Fibroblast of skin of right biceps (primary cell): ENCODE measurements around the gene CGB7.

Experiments used
- DNase-seq: peaks from one replicate; pipeline ENCODE4 v3.0.0-alpha.2; 2013

Gene CGB7

GRCh38 chr19:49014870-49015255, 42.7 kb downstream of the CGB7 start:
- no peak for DNase-seq

GRCh38 chr19:49014123-49014869, 43.3 kb downstream of the CGB7 start:
- DNase-seq, result no peak

- no peak for DNase-seq
Observed at GRCh38 chr19:49011194-49011593, 46.4 kb downstream of the CGB7 start.

DNA sequence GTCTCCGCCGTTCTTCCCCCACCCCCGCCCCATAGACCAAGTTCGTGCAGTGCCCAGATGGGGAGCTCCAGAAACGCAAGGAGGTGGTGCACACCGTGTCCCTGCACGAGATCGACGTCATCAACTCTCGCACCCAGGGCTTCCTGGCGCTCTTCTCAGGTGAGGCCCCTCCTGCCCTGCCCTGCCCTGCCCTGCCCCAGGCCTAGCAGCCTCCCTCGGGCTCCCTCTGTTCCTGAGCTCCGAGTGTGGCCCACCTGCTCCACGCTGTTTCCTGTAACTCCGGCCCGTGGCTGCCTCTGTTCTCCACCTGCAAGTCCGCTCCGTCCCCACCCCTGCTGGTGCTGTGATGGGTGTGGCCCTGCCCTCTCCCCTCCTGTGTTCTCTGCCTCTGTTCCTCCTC, 47.1 kb downstream of the CGB7 start:
- DNase-seq, result no peak

GRCh38 chr19:49009828-49010227, 47.7 kb downstream of the CGB7 start:
- no peak for DNase-seq

DNA sequence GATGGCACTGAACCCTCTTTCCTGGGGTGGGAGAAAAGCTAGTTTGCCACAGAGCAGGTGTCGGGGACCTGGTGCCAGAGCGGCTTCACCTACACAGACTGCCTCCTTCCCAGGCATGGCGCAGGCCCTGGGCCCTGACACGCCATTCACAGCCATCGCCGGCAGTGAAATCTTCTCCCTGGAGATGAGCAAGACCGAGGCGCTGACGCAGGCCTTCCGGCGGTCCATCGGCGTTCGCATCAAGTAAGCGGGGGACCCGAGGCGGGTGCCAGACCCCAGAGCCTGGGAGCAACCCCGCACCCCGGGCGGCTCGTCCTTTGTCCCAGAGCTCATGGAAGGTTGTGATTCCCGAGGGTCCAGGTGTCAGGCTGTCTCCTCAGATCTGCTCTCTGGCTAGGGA, 50.6 kb downstream of the CGB7 start:
- no peak for DNase-seq

DNA sequence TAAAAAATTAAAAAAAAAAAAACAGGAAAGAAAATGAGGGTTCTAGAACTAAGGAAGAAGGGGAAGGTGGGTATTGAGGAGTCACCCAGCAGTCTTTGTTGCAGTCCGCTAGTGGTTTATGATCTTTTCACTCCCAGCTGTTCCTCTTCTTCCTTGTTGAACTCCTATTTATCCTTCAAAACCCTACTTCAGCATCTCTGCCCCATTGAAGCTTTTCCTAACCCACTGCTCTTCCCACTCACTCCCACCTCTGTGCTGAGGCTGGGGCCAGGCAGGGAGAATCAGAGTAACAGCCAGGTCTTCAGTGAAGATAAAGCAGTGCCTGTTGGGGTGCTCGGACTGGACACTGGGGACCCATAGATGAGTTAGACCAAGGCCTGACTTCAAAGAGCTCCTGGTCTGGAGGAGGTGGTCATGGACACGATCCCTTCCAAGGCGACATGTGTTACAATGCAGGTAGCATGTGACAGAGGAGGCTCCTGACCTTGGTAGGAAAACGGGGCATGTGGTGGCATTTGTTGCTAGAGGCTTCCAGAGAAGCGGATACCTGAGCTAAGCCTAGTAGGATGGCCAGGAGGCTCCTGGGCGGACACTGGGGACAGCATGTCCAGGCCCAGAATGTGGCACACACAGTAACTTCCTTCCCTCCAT, 52.5 kb downstream of the CGB7 start:
- no peak for DNase-seq
